Measurements from ENCODE around the gene TULP4.

TULP4 gene

GRCh38 chr6:158559338-158559894, 247.2 kb downstream of the TULP4 start:
- Mint-ChIP-seq H3K36me3 (ENCODE audit: low read depth) (no peaks in the 10 kb centered on the region), H3K27ac (peak overlapping the region; percentile 13), H3K9me3 (no peaks in the 10 kb centered on the region), H3K4me1 (peaks cover 50% of the 10 kb centered on the region), H3K27me3 (ENCODE audit: low read depth, poor library complexity) (peaks cover 5% of the 10 kb centered on the region), H3K4me3 (peak overlapping the region; percentile 78)
- no peak for TF ChIP-seq CTCF (IDR thresholded peaks at IDR 0.05)
- no peak for DNase-seq

- peak within 1 kb of the TSS; percentile 96 for H3K4me3 Mint-ChIP-seq
Observed at GRCh38 chr6:158559895-158560835, 247.9 kb downstream of the TULP4 start, which contains the start of gene TMEM181. Gene TMEM181 (plus strand): TSS chr6:158560091. CDS start chr6:158560225, 134 bp downstream.

GRCh38 chr6:158560836-158561320, 248.6 kb downstream of the TULP4 start:
- no peaks in the 10 kb centered on the region for H3K9me3 Mint-ChIP-seq
- H3K4me3 Mint-ChIP-seq, result peak overlapping the region; percentile 96
- H3K4me1 Mint-ChIP-seq, result peaks cover 51% of the 10 kb centered on the region
- peak; percentile 36 for DNase-seq
- TF ChIP-seq CTCF (IDR thresholded peaks at IDR 0.05), result no peak
- no peaks in the 10 kb centered on the region for H3K36me3 Mint-ChIP-seq (ENCODE audit: low read depth)
- peaks cover 2% of the 10 kb centered on the region for H3K27me3 Mint-ChIP-seq (ENCODE audit: low read depth, poor library complexity)
- peak overlapping the region; percentile 96 for H3K27ac Mint-ChIP-seq

More at GRCh38 chr6:158559895-158560835, 247.9 kb downstream of the TULP4 start, which contains the start of gene TMEM181:
- Mint-ChIP-seq H3K9me3 (no peaks in the 10 kb centered on the region), H3K27ac (peak within 1 kb of the TSS; percentile 96), H3K27me3 (ENCODE audit: low read depth, poor library complexity) (peaks cover 3% of the 10 kb centered on the region), H3K4me1 (peaks cover 51% of the 10 kb centered on the region), H3K36me3 (ENCODE audit: low read depth) (no peaks in the 10 kb centered on the region)
- no peak for TF ChIP-seq CTCF (IDR thresholded peaks at IDR 0.05)
- DNase-seq, result peak; percentile 85

All from nephron progenitor cell (in vitro differentiated cells).